Immature natural killer cell (primary cell): ENCODE data around the gene CCDC7. TPM values are rescaled to one million over a fixed set of nuclear protein-coding genes. Genes with fewer than 3 reads are reported as not detected.
A peak's percentile ranks its signal among the peaks of the same experiment; 100 is the strongest.
"Not testable (repeated sequence)": the region's sequence is repeated elsewhere in the genome, so short reads cannot be mapped to it uniquely, and the experiment has no call there.

Experiments used
- DNase-seq, 3 donors: peaks; one replicate each; pipeline ENCODE4 v3.0.0; 2022; ENCODE audit warnings: mixed read lengths in 1 of 3
- H3K27ac Mint-ChIP-seq, 6 donors: one replicate each; pipeline ENCODE4 v1.8.0; 2020; ENCODE audit warnings: mixed read lengths in 6 of 6, mild to moderate bottlenecking in 5 of 6, inconsistent platforms in 4 of 6, moderate library complexity in 3 of 6
- H3K27me3 Mint-ChIP-seq, 3 donors: one replicate each; pipeline ENCODE4 v1.8.0; 2020 to 2021; ENCODE audit warnings: low read depth in 3 of 3, mild to moderate bottlenecking in 3 of 3, mixed read lengths in 3 of 3, moderate library complexity in 3 of 3, inconsistent platforms in 1 of 3
- H3K36me3 Mint-ChIP-seq, 3 donors: one replicate each; pipeline ENCODE4 v1.8.0; 2020; ENCODE audit warnings: mixed read lengths in 3 of 3, inconsistent platforms in 2 of 3, mild to moderate bottlenecking in 2 of 3
- H3K4me1 Mint-ChIP-seq, 2 donors: one replicate each; pipeline ENCODE4 v1.8.0; 2020; ENCODE audit warnings: inconsistent platforms in 2 of 2, mild to moderate bottlenecking in 2 of 2, mixed read lengths in 2 of 2, moderate library complexity in 1 of 2
- H3K4me3 Mint-ChIP-seq, 5 donors: one replicate each; pipeline ENCODE4 v1.8.0; 2020; ENCODE audit warnings: mild to moderate bottlenecking in 5 of 5, mixed read lengths in 5 of 5, inconsistent platforms in 3 of 5, moderate library complexity in 3 of 5
- H3K9me3 Mint-ChIP-seq, 6 donors: one replicate each; pipeline ENCODE4 v1.8.0; 2020; ENCODE audit warnings: mild to moderate bottlenecking in 6 of 6, mixed read lengths in 6 of 6, inconsistent platforms in 4 of 6, moderate library complexity in 3 of 6
- polyA plus RNA-seq, 3 donors: library from polyadenylated mRNA; unstranded; fragments of 300-500 nt; fragmentation: Illumina TruSeq; gene quantifications; one replicate each; pipeline ENCODE4 v1.2.3, GENCODE V29; 2021

Gene CCDC7
- polyA plus RNA-seq, 3 donors from 2014 or later, result 2.1 to 17.3 (median 8.9) TPM

- H3K36me3 Mint-ChIP-seq, H3K9me3 Mint-ChIP-seq, H3K4me3 Mint-ChIP-seq, H3K27ac Mint-ChIP-seq, H3K27me3 Mint-ChIP-seq, H3K4me1 Mint-ChIP-seq, DNase-seq: not testable (repeated sequence)
Measured at GRCh38 chr10:32797393-32797792, 351.5 kb downstream of the CCDC7 start.

DNA sequence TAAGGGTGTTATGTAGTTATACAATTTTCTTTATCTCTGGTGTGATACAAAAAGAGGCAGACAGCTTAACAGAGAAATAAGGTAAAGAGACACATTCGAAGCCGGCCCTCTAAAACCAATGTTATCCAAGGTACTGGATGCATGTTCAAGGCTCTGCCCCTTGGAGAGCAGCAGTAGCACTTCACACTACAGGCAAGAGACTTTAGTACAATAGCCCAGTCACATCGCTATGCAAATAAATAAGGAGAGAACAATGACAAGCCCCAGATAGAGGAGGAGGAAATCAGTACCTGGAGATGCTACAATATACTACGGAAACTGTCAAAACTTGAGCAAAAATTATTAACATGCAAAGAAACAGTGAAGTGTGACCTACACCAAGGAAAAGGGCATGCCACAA lies 401.0 kb downstream of the CCDC7 start:
- no peak overlapping the region for H3K27ac Mint-ChIP-seq
- no peak for DNase-seq
- H3K9me3 Mint-ChIP-seq, result peaks cover 0 to 2% (median 0%) of the 10 kb centered on the region in 6 donors
- no peaks in the 10 kb centered on the region for H3K4me1 Mint-ChIP-seq
- no peak overlapping the region for H3K4me3 Mint-ChIP-seq
- H3K27me3 Mint-ChIP-seq, result no peaks in the 10 kb centered on the region
- no peaks in the 10 kb centered on the region for H3K36me3 Mint-ChIP-seq

DNA sequence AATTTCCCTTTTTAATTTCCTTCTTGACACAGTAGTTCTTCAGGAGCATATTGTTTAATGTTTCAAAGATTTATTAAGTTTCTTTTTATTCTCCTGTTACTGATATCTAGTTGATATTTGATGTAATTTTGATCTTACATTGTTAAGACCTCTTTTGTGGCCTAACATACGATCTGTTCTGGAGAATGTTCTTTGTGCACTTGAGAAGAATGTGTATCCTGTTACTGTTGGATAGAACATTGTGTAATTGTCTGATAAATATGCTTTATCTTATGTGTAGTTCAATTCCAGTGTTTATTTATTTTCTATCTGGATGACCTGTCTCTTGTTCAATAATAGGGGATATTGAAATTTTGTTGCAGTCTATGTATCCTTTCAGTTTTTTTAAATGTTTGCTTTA lies 405.4 kb downstream of the CCDC7 start:
- Mint-ChIP-seq H3K27ac (no peak overlapping the region), H3K4me3 (no peak overlapping the region), H3K36me3 (no peaks in the 10 kb centered on the region), H3K4me1 (peaks cover 0 to 6% of the 10 kb centered on the region in 2 donors), H3K27me3 (no peaks in the 10 kb centered on the region), H3K9me3 (peaks cover 0 to 2% (median 0%) of the 10 kb centered on the region in 6 donors)
- DNase-seq, result no peak

GRCh38 chr10:32854435-32854834 lies 408.5 kb downstream of the CCDC7 start:
- Mint-ChIP-seq H3K4me1 (peaks cover 0 to 6% of the 10 kb centered on the region in 2 donors), H3K27me3 (peaks cover 0 to 1% (median 0%) of the 10 kb centered on the region in 3 donors), H3K27ac (peak overlapping the region in 1 of 6 donors; percentile 47), H3K36me3 (peaks cover 0 to 3% (median 0%) of the 10 kb centered on the region in 3 donors), H3K4me3 (no peak overlapping the region), H3K9me3 (no peaks in the 10 kb centered on the region)
- no peak for DNase-seq

- peaks cover 0 to 5% (median under 1%) of the 10 kb centered on the region in 6 donors for H3K9me3 Mint-ChIP-seq
- no peak overlapping the region for H3K27ac Mint-ChIP-seq
- H3K4me3 Mint-ChIP-seq, result no peak overlapping the region
- no peak for DNase-seq
- peaks cover 3 to 10% (median 6%) of the 10 kb centered on the region in 3 donors for H3K27me3 Mint-ChIP-seq
- no peaks in the 10 kb centered on the region for H3K4me1 Mint-ChIP-seq
- no peaks in the 10 kb centered on the region for H3K36me3 Mint-ChIP-seq
Measured at GRCh38 chr10:32865170-32865569, 419.2 kb downstream of the CCDC7 start.

- H3K4me1 Mint-ChIP-seq, result no peaks in the 10 kb centered on the region
- peaks cover 0 to 6% (median 3%) of the 10 kb centered on the region in 3 donors for H3K27me3 Mint-ChIP-seq
- no peak overlapping the region for H3K4me3 Mint-ChIP-seq
- peaks cover 0 to 2% (median 0%) of the 10 kb centered on the region in 6 donors for H3K9me3 Mint-ChIP-seq
- no peak overlapping the region for H3K27ac Mint-ChIP-seq
- peaks cover 0 to 5% (median 3%) of the 10 kb centered on the region in 3 donors for H3K36me3 Mint-ChIP-seq
- DNase-seq, result no peak
Measured at GRCh38 chr10:32877915-32878314, 432.0 kb downstream of the CCDC7 start.

DNA sequence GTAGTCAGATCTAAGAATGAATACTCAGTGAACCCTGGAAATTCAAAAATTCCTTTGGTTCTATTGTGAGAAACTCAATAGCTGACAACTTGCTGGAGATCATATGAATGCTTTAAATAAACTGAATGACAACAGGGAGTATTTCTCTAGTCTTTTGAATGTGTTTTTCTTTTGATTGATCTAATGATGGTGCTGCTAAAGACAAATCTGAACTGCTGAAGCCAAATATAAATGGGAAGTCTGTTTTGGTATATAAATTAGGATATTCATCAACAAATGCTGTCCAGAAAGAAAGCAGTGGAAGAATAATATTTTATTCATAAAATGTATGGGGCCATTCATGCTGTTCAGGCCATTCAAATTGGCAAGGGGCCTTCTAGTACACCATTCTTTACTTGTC lies 432.7 kb downstream of the CCDC7 start:
- DNase-seq, result no peak
- Mint-ChIP-seq H3K36me3 (peaks cover 0 to 5% (median 3%) of the 10 kb centered on the region in 3 donors), H3K4me1 (no peaks in the 10 kb centered on the region), H3K9me3 (peaks cover 0 to under 1% (median 0%) of the 10 kb centered on the region in 6 donors), H3K27me3 (peaks cover 0 to 6% (median 1%) of the 10 kb centered on the region in 3 donors), H3K4me3 (no peak overlapping the region), H3K27ac (no peak overlapping the region)

- DNase-seq, result no peak
- H3K9me3 Mint-ChIP-seq, result peaks cover 0 to 2% (median 0%) of the 10 kb centered on the region in 6 donors
- H3K27ac Mint-ChIP-seq, result no peak overlapping the region
- H3K27me3 Mint-ChIP-seq, result peaks cover 0 to 4% (median 3%) of the 10 kb centered on the region in 3 donors
- no peak overlapping the region for H3K4me3 Mint-ChIP-seq
- no peaks in the 10 kb centered on the region for H3K4me1 Mint-ChIP-seq
- peaks cover 0 to 5% (median 0%) of the 10 kb centered on the region in 3 donors for H3K36me3 Mint-ChIP-seq
Measured at GRCh38 chr10:32882076-32882475, 436.1 kb downstream of the CCDC7 start.

DNA sequence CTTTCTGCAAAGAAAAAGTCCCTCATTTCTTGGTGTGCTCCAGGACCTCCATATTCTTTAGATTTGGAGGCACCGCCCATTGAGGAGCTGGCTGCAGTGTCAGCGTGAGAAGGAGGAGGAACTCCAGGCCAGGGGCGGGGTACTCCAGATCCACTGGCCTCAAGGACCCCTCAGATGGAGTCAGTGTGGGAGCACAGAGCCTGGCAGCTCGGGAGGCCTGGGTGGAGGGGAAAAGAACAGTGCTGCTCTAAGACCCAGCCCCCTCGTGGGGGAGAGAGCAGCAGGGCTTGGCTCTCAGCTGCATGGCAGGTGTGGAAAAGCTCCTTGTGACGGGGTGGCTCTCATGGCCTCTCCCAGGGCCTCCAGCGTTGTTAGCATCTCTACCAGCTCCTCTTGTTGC lies 441.5 kb downstream of the CCDC7 start:
- Mint-ChIP-seq H3K9me3 (peaks cover 0 to 2% (median 0%) of the 10 kb centered on the region in 6 donors), H3K27me3 (peaks cover 0 to 2% (median 0%) of the 10 kb centered on the region in 3 donors), H3K36me3 (no peaks in the 10 kb centered on the region), H3K27ac (no peak overlapping the region), H3K4me1 (peaks cover 4 to 9% of the 10 kb centered on the region in 2 donors), H3K4me3 (no peak overlapping the region)
- DNase-seq, result no peak

- H3K9me3 Mint-ChIP-seq, result peaks cover 0 to 2% (median 0%) of the 10 kb centered on the region in 6 donors
- H3K4me3 Mint-ChIP-seq, result no peak overlapping the region
- H3K4me1 Mint-ChIP-seq, result peaks cover 4 to 9% of the 10 kb centered on the region in 2 donors
- no peak for DNase-seq
- no peak overlapping the region for H3K27ac Mint-ChIP-seq
- H3K36me3 Mint-ChIP-seq, result no peaks in the 10 kb centered on the region
- H3K27me3 Mint-ChIP-seq, result peaks cover 0 to 2% (median 0%) of the 10 kb centered on the region in 3 donors
Measured at GRCh38 chr10:32888161-32888927, 442.4 kb downstream of the CCDC7 start.

DNA sequence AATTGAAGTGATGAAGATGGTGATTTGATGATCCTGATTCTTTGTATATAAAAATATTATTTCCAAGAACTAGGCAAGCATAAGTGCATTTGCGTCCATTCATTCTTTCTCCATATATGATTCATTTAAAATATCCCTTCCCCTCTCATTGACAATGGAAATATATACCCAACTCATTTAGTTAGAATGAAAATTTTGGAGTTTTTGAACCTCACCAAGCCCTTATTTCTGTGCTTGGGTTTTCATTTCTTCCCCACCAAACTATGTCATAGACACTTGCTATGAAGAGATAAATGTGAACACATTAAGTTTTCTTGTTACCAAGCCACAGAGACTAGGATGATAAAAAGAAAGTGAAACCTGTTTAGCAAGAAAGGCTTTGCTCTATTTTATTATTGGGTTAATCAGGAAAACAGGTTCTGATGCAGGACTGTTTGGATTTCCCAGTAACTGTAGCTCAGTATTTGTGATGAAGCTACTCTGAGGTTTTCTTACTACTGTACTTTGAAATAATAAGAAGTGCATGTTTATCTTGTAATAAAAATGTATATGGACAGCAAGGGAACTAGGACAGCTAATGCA lies 443.8 kb downstream of the CCDC7 start:
- Mint-ChIP-seq H3K27ac (peak overlapping the region in 3 of 6 donors; percentile 37 to 58 (median 51)), H3K9me3 (peaks cover 0 to 2% (median 0%) of the 10 kb centered on the region in 6 donors), H3K27me3 (peaks cover 0 to 2% (median 0%) of the 10 kb centered on the region in 3 donors), H3K4me3 (peak overlapping the region in 2 of 5 donors; percentile 24 to 73), H3K4me1 (peaks cover 4 to 9% of the 10 kb centered on the region in 2 donors), H3K36me3 (no peaks in the 10 kb centered on the region)
- DNase-seq, result no peak

- no peak for DNase-seq
- H3K27ac Mint-ChIP-seq, result no peak overlapping the region
- H3K27me3 Mint-ChIP-seq, result peaks cover 0 to 2% (median 0%) of the 10 kb centered on the region in 3 donors
- no peak overlapping the region for H3K4me3 Mint-ChIP-seq
- H3K36me3 Mint-ChIP-seq, result peaks cover 0 to 5% (median 3%) of the 10 kb centered on the region in 3 donors
- peaks cover 0 to 2% (median 0%) of the 10 kb centered on the region in 6 donors for H3K9me3 Mint-ChIP-seq
- H3K4me1 Mint-ChIP-seq, result peaks cover 4 to 9% of the 10 kb centered on the region in 2 donors
Measured at GRCh38 chr10:32890444-32890843, 444.5 kb downstream of the CCDC7 start.

DNA sequence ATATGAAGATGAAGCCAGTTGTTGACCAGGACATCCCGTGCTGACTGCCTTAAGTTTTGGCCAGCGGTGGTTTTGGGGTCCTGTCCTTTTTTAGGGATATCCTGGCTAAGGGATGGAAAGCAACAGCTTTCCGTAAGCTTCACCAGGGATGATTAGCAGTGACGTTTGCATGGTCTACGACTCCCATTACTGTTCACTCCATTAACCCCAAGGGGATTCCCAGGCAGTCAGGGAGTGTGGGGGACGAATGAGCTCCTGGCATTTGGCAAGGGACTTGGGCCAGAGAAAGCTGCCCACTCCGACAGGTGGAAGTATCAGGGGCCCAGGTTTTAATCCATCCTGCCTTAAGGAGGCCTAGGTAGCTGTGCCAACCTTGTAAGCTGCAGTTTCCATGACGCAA lies 445.3 kb downstream of the CCDC7 start:
- Mint-ChIP-seq H3K9me3 (no peaks in the 10 kb centered on the region), H3K27ac (no peak overlapping the region), H3K4me3 (no peak overlapping the region), H3K36me3 (peaks cover 2 to 10% (median 9%) of the 10 kb centered on the region in 3 donors), H3K27me3 (no peaks in the 10 kb centered on the region), H3K4me1 (peaks cover 4 to 9% of the 10 kb centered on the region in 2 donors)
- DNase-seq, result no peak

DNA sequence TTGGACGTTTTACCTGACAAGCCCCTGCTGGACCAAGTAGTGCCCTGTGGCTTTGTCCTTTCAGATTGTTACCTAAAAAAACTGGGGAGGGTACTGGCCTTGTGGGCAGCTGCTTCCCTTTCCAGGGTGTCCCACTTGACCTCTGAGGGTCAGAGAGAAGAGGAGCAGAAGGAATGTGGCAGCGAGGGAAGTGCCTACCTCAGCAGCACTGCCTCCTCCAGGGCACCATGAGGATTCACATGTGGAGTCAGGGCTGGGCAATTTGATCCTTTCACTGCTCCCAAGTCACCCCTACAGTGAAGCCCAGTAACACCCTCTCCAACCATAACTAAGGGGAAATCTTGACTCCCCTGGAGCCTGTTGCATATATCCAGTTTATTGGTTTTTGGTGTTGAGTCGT lies 447.5 kb downstream of the CCDC7 start:
- no peak overlapping the region for H3K27ac Mint-ChIP-seq
- H3K9me3 Mint-ChIP-seq, result no peaks in the 10 kb centered on the region
- H3K4me3 Mint-ChIP-seq, result no peak overlapping the region
- peaks cover 4 to 9% of the 10 kb centered on the region in 2 donors for H3K4me1 Mint-ChIP-seq
- no peaks in the 10 kb centered on the region for H3K27me3 Mint-ChIP-seq
- DNase-seq, result no peak
- H3K36me3 Mint-ChIP-seq, result peaks cover 16 to 29% (median 25%) of the 10 kb centered on the region in 3 donors
